Erythroblast (primary cell): Measurements from ENCODE around the gene TMA7B.

Source experiments
- GATA1 ChIP-seq: IDR thresholded peaks from 2 replicates; pipeline ENCODE4 v1.6.1; 2011; ENCODE audit warnings: low read depth, mild to moderate bottlenecking, control low read depth, low read length, moderate library complexity
- POLR2A ChIP-seq: IDR thresholded peaks from 2 replicates; pipeline ENCODE4 v1.6.1; 2011; ENCODE audit warnings: mild to moderate bottlenecking, low read length

GRCh38 chr22:39938509-39939111 is 21.6 kb upstream of the TMA7B start:
- TF ChIP-seq POLR2A = no peak
- no peak for TF ChIP-seq GATA1
